Prostate gland (tissue), 2 donors: ENCODE data around the gene LCE1F.

Experiments
- POLR2A ChIP-seq: fragments of 450-650 bp; IDR thresholded peaks from one replicate; pipeline ENCODE4 v1.6.1; 2016; ENCODE audit warnings: antibody characterized with exemption, mild to moderate bottlenecking
- POLR2AphosphoS5 ChIP-seq: sonication (generic); formaldehyde crosslinking; IDR thresholded peaks from one replicate; pipeline ENCODE4 v1.6.1; 2017; ENCODE audit warnings: antibody characterized with exemption
- TF ChIP-seq, protein P1 (sequence below), 4 experiments: fragments of 200-600 bp in 2 of 4; fragments of 450-650 bp in 2 of 4; sonication (generic) in 2 of 4; IDR thresholded peaks; 1 replicate in 3 of 4; 2 replicates in 1 of 4; pipeline ENCODE4 v1.5.1; 2016 to 2019; ENCODE audit warnings: antibody characterized with exemption in 4 of 4, mild to moderate bottlenecking in 2 of 4, moderate library complexity in 2 of 4

DNA sequence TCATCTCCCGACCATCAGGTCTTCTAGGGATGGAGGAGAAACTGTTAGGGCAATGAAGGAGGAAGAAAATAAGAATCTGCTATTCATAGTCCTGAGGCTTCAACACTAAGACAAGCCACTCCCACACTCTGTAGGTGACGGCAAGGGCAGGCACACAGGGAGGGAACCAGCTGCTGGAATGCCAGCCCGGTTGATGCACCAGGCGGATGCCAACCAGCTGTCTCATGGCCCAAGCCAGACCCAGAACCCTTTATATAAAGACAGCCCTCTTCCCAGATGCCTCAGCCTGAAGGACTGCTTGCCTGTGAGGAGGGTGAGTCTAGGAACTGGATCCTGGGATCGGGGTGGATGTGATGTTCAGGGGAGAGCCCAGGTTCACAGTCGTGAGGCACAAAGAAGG, 17.2 kb upstream of the LCE1F start, which contains the start of gene KPRP:
- TF ChIP-seq, protein P1, sequence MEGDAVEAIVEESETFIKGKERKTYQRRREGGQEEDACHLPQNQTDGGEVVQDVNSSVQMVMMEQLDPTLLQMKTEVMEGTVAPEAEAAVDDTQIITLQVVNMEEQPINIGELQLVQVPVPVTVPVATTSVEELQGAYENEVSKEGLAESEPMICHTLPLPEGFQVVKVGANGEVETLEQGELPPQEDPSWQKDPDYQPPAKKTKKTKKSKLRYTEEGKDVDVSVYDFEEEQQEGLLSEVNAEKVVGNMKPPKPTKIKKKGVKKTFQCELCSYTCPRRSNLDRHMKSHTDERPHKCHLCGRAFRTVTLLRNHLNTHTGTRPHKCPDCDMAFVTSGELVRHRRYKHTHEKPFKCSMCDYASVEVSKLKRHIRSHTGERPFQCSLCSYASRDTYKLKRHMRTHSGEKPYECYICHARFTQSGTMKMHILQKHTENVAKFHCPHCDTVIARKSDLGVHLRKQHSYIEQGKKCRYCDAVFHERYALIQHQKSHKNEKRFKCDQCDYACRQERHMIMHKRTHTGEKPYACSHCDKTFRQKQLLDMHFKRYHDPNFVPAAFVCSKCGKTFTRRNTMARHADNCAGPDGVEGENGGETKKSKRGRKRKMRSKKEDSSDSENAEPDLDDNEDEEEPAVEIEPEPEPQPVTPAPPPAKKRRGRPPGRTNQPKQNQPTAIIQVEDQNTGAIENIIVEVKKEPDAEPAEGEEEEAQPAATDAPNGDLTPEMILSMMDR (IDR thresholded peaks at IDR 0.05), result no peak
- no peak for TF ChIP-seq POLR2A
- TF ChIP-seq POLR2AphosphoS5, result no peak
